Hepatocyte (in vitro differentiated cells): ENCODE measurements around the gene CPSF3.

Source experiments
- CTCF ChIP-seq: fragments of 200-600 bp; sonication (generic); IDR thresholded peaks from 2 replicates; pipeline ENCODE4 v1.5.1; 2016; ENCODE audit warnings: antibody characterized with exemption, mild to moderate bottlenecking; ENCODE audit not compliant: poor library complexity
- EZH2phosphoT487 ChIP-seq: fragments of 200-600 bp; sonication (generic); IDR thresholded peaks from one replicate; pipeline ENCODE4 v1.6.1; 2018; ENCODE audit warnings: antibody characterized with exemption, mild to moderate bottlenecking, low read depth, moderate library complexity; ENCODE audit not compliant: unreplicated experiment, severe bottlenecking

- TF ChIP-seq CTCF (no peak), EZH2phosphoT487 (no peak)
Observed at GRCh38 chr2:9460441-9461017, 37.1 kb downstream of the CPSF3 start.
